GM23248 (cell line): ENCODE measurements around the gene ZNF292.

Source experiments
- EZH2 ChIP-seq: fragments of 200-600 bp; sonication (generic); IDR thresholded peaks from 2 replicates; pipeline ENCODE4 v1.6.1; 2018; ENCODE audit warnings: antibody characterized with exemption, mild to moderate bottlenecking; ENCODE audit not compliant: insufficient read depth, poor library complexity, severe bottlenecking
- EZH2phosphoT487 ChIP-seq: fragments of 200-600 bp; sonication (generic); IDR thresholded peaks from 2 replicates; pipeline ENCODE4 v1.6.1; 2018; ENCODE audit warnings: antibody characterized with exemption, moderate library complexity, mild to moderate bottlenecking, low read depth; ENCODE audit not compliant: insufficient read depth

- TF ChIP-seq EZH2 (no peak), EZH2phosphoT487 (no peak)
Observed at GRCh38 chr6:87277123-87277522, 121.8 kb downstream of the ZNF292 start.
